Mucosa of descending colon (tissue), 3 donors: ENCODE data around the gene MTA3. TPM values are rescaled to one million over a fixed set of nuclear protein-coding genes. Genes with fewer than 3 reads are reported as not detected.

Source experiments
- ATAC-seq: fragments of 200-7000 bp; cut with Tn5 transposase; one replicate; pipeline ENCODE4 v1.9.1; 2020; ENCODE audit warnings: mild to moderate bottlenecking, moderate library complexity
- DNase-seq, 3 donors: peaks; one replicate each; pipeline ENCODE4 v3.0.0-alpha.2; 2020
- H3K36me3 ChIP-seq: fragments of 200-600 bp; one replicate; pipeline ENCODE4 v1.8.0; 2021; ENCODE audit warnings: low read depth, mild to moderate bottlenecking
- H3K4me1 ChIP-seq: fragments of 200-600 bp; one replicate; pipeline ENCODE4 v1.8.0; 2021; ENCODE audit warnings: low read depth, mild to moderate bottlenecking
- H3K4me3 ChIP-seq: fragments of 200-600 bp; one replicate; pipeline ENCODE4 v1.8.0; 2021; ENCODE audit warnings: mild to moderate bottlenecking
- H3K9me3 ChIP-seq: fragments of 200-600 bp; one replicate; pipeline ENCODE4 v1.8.0; 2021; ENCODE audit warnings: mild to moderate bottlenecking
- intact Hi-C, 2 donors: fragments of 100-400 bp; cut with DNase I in 1 of 2; cut with micrococcal nuclease in 1 of 2; formaldehyde crosslinking; loops; one replicate each; pipeline versions ENCODE4 v1.11.0 to v1.11.1; 2022; cut with DNase I, micrococcal nuclease
- total RNA-seq, 3 donors: library from RNA; stranded (reverse); fragmentation: NEBNext Ultra II Directional in 2 of 3; extraction: Animal tissue kit (Norgen Biotek cat#: 25700) in 2 of 3; gene quantifications; one replicate each; pipeline versions ENCODE4 v1.2.1 to v1.2.4, GENCODE V29; 2021 to 2023
- TF ChIP-seq, protein P1 (sequence below): fragments of 200-600 bp; IDR thresholded peaks from one replicate; pipeline ENCODE4 v1.8.0; 2022; ENCODE audit warnings: antibody characterized with exemption, mild to moderate bottlenecking
- donor health status: DM: no; HTN: no; CAD: no; lungs with moderate emphysema.
- donor health status: DM: no; HTN: no; CAD: no.
- donor health status: DM: no; HTN: yes; CAD: no.

MTA3 gene
- total RNA-seq, 3 donors from 2014 or later: 44.8 to 58.9 (median 52.8) TPM

DNA sequence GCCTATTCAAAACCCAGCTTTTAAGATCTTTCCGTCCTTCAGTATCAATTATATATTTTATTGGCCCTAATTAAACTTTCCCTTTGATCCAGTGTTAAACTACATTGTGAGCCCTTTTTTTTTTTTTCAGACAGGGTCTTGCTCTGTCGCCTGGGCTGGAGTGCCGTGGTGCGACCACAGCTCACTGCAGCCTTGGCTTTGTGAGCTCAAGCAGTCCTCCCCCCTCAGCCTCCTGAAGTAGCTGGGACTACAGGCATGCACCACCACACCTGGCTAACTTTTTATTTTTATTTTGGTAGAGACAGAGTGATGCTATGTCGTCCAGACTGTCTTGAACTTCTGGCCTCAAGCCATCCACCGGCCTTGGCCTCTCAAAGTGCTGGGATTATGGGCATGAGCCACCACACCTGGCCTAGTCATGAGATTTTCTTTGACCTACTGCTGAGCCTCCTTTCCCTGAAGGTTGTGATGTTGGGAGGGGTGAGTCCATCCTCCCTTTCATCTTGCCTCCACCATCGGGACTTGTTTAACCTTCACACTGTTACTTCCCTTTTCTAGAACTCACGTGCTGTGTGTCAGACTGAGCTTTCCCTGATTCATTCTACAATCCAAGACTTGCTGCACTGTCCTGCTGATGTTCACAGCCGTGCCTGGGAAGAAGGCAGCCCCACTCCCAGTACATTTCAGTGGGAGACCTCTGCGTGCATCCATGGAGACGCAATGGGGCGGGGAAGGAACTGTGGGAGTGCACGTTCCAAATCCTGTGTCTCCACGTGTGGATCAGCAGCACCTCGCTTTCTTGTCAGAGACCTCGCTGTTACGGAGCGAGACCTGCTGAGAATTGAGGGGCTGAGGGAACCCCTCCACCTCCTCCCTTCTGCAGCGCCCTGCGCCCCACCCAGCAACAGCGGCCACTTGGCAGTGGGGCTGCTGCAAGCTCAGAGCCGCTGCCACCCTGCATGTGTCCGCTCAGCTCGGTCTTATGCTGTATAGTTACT, 184.7 kb downstream of the MTA3 start:
- intact Hi-C loops: no loop called here
- peak in 1 of 3 donors; percentile 42 for DNase-seq
- TF ChIP-seq, protein P1, sequence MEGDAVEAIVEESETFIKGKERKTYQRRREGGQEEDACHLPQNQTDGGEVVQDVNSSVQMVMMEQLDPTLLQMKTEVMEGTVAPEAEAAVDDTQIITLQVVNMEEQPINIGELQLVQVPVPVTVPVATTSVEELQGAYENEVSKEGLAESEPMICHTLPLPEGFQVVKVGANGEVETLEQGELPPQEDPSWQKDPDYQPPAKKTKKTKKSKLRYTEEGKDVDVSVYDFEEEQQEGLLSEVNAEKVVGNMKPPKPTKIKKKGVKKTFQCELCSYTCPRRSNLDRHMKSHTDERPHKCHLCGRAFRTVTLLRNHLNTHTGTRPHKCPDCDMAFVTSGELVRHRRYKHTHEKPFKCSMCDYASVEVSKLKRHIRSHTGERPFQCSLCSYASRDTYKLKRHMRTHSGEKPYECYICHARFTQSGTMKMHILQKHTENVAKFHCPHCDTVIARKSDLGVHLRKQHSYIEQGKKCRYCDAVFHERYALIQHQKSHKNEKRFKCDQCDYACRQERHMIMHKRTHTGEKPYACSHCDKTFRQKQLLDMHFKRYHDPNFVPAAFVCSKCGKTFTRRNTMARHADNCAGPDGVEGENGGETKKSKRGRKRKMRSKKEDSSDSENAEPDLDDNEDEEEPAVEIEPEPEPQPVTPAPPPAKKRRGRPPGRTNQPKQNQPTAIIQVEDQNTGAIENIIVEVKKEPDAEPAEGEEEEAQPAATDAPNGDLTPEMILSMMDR: no peak
- Histone ChIP-seq H3K4me3 (no peak overlapping the region), H3K4me1 (no peaks in the 10 kb centered on the region), H3K9me3 (no peaks in the 10 kb centered on the region), H3K36me3 (no peaks in the 10 kb centered on the region)
- peak; percentile 26 for ATAC-seq

DNA sequence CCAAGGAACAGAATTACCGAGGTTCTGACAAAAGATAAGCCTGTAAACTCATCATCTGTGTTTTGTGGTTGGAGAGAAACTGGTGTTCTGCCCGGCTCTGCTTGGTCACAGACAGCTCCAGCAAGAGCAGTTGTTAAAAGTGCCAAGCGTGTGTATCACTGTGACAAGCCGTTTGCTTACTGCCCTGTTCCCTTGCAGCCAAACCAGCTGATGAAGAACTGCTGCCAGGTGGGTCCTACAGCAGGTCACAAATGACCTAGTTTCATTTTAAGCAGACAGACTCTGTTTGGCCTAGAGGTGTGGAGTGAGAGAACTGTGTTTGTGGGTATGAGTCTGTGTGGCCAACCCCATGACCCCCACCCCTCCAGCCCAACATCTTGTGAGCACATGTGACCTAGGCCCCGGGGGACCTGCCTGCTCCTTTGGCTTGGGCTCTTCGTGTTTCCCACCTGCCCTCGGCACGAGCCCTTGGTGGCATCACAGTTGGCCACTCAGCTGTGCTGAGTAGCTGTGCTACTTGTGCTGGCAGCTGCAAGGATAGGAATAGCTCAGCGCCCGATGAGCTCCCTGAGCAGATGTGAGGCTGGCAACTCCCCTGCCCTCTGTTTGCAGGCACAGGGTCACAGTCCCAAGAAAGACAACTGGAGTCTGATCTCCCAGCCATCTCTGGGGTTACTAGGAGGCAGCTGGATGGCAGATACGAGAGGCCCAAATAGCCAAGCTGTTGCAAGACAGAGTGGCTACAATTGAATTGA, 185.8 kb downstream of the MTA3 start:
- DNase-seq: peak in 1 of 3 donors; percentile 57
- no peaks in the 10 kb centered on the region for H3K36me3 ChIP-seq
- TF ChIP-seq, protein P1: no peak
- no peaks in the 10 kb centered on the region for H3K4me1 ChIP-seq
- no peak overlapping the region for H3K4me3 ChIP-seq
- intact Hi-C loops: no loop called here
- H3K9me3 ChIP-seq: no peaks in the 10 kb centered on the region
- peak; percentile 46 for ATAC-seq

DNA sequence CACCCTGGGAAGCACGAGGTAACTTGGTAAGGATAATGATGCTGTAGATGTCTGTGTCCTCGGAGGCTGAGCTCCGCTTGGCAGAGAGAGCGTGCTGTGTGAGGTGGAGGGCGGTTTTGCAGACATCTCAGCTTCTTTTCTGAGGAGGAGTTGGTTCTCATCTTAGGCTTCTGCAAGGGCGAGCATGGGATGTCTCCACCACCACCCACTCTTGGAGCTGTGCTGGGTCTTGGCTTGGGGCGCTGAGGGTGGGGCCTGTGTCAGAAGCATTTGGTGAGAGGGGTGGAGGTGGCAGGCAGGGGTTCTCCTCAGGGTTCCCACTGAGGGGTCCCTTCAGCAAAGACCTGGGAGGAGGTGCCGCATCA, 186.3 kb downstream of the MTA3 start:
- TF ChIP-seq, protein P1: no peak
- Histone ChIP-seq H3K36me3 (no peaks in the 10 kb centered on the region), H3K4me3 (no peak overlapping the region), H3K9me3 (no peaks in the 10 kb centered on the region), H3K4me1 (no peaks in the 10 kb centered on the region)
- DNase-seq: peak in 1 of 3 donors; percentile 36
- intact Hi-C loops: no loop called here
- ATAC-seq: no peak

DNA sequence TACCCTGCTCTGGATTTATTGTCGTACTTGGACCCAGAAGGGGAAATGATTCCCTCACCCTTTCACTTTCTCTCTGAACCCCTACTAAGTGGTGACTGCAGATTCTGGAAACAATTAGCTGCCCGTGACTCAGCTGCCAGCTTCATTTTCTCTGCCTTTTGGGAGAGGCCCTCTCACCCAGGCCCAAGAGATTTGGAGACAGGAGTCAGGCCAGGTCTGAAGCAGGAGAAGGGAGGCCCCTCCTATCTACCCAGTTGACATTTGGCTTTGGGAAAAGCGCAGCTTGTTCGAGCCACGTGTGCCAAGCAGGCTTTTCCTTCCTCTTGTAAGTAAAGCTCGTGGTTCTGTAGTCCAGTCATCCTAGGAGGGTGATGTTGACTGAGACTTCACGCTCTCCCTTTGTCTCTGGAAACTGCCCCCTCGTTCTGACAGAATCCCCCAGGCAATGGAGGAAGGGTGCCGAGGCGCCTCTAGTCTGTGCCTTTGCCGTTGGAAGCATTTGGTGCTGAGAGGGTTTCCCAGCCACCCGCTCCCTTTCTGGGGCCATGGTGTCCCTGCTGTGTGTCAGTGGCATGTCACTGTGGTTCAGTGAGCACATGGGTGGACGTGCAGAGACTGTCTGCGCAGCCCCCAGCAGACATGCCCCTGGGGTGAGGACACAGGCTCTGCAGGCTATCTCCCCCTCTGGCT, 186.9 kb downstream of the MTA3 start:
- intact Hi-C loops: no loop called here
- ATAC-seq: no peak

More for the DNA sequence above, 186.9 kb downstream of the MTA3 start:
- no peaks in the 10 kb centered on the region for H3K9me3 ChIP-seq
- no peaks in the 10 kb centered on the region for H3K4me1 ChIP-seq
- no peaks in the 10 kb centered on the region for H3K36me3 ChIP-seq
- DNase-seq: peak in 1 of 3 donors; percentile 38
- TF ChIP-seq, protein P1: no peak
- H3K4me3 ChIP-seq: no peak overlapping the region
